Measurements from ENCODE around the gene TGFA. TPM values are rescaled to one million over a fixed set of nuclear protein-coding genes. Genes with fewer than 3 reads are reported as not detected.

Gene TGFA
- polyA plus RNA-seq, 1 donor (not counting 4 experiments of a cell fraction or from before 2014, with no cell fraction given) = 51.7 TPM

DNA sequence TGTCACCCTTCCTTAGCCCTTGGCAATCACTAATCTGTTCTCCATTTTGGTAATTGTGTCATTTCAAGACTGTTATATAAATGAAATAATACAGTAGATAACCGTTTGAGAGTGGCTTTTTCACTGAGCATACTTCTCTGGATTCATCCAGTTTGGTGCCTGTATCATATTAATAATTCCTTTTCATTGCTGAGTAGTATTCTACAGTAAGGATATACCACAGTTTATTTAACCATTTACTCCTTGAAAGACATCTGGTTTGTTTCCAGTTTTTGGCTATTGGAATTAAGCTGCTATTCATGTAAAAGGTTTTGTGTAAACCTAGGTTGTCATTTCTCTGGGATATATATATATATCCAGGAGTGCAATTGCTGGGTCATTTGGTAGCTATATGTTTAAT lies 44.6 kb upstream of the TGFA start:
- Histone ChIP-seq H3K4me2 (ENCODE audit: control insufficient read depth, extremely low read depth, insufficient read depth, low read depth, low read length) (no peak overlapping the region), H3K9me1 (ENCODE audit: control insufficient read depth, extremely low read depth, insufficient read depth, low read length) (no peaks in the 10 kb centered on the region)
- FAIRE-seq = no peak

GRCh38 chr2:70596739-70597138 lies 43.1 kb upstream of the TGFA start:
- peak overlapping the region in 1 of 3 experiments; percentile 38 for H3K4me3 ChIP-seq (ENCODE audit: control insufficient read depth in 2 of 3, extremely low read depth in 1 of 3, insufficient read depth in 2 of 3, low read depth in 1 of 3, low read length in 3 of 3)
- H4K20me1 ChIP-seq (ENCODE audit: control insufficient read depth, extremely low read depth, insufficient read depth, low read length) = no peaks in the 10 kb centered on the region
- H3K36me3 ChIP-seq (ENCODE audit: control insufficient read depth in 2 of 2, extremely low read depth in 1 of 2, insufficient read depth in 2 of 2, low read length in 2 of 2) = no peaks in the 10 kb centered on the region
- H3K9ac ChIP-seq (ENCODE audit: control insufficient read depth, extremely low read depth, insufficient read depth, low read length) = peak overlapping the region; percentile 60
- H2AFZ ChIP-seq (ENCODE audit: control insufficient read depth, low read length) = peak overlapping the region; percentile 2
- no peaks in the 10 kb centered on the region for H3K79me2 ChIP-seq (ENCODE audit: control insufficient read depth, insufficient read depth, low read length)
- DNase-seq (ENCODE audit: low read depth, low spot score) (no peak), FAIRE-seq (no peak)
- peak overlapping the region; percentile 87 for H3K4me2 ChIP-seq (ENCODE audit: control insufficient read depth, extremely low read depth, insufficient read depth, low read depth, low read length)
- H3K27ac ChIP-seq (ENCODE audit: control insufficient read depth, insufficient read depth, low read length) = peak overlapping the region; percentile 94
- no peaks in the 10 kb centered on the region for H3K9me1 ChIP-seq (ENCODE audit: control insufficient read depth, extremely low read depth, insufficient read depth, low read length)
- H3K4me1 ChIP-seq (ENCODE audit: control insufficient read depth, extremely low read depth, insufficient read depth, low read length) = peaks cover 22% of the 10 kb centered on the region
- no peak for TF ChIP-seq EZH2 (IDR thresholded peaks at IDR 0.05; ENCODE audit: low read length)
- TF ChIP-seq, protein P1, sequence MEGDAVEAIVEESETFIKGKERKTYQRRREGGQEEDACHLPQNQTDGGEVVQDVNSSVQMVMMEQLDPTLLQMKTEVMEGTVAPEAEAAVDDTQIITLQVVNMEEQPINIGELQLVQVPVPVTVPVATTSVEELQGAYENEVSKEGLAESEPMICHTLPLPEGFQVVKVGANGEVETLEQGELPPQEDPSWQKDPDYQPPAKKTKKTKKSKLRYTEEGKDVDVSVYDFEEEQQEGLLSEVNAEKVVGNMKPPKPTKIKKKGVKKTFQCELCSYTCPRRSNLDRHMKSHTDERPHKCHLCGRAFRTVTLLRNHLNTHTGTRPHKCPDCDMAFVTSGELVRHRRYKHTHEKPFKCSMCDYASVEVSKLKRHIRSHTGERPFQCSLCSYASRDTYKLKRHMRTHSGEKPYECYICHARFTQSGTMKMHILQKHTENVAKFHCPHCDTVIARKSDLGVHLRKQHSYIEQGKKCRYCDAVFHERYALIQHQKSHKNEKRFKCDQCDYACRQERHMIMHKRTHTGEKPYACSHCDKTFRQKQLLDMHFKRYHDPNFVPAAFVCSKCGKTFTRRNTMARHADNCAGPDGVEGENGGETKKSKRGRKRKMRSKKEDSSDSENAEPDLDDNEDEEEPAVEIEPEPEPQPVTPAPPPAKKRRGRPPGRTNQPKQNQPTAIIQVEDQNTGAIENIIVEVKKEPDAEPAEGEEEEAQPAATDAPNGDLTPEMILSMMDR (optimal IDR thresholded peaks at IDR 0.05 in 1 of 3, IDR thresholded peaks at IDR 0.05 in 1 of 3, conservative IDR thresholded peaks at IDR 0.05 in 1 of 3; ENCODE audit: extremely low read depth in 1 of 3, insufficient read depth in 2 of 3, low read length in 3 of 3) = no peak
- dilution Hi-C loops (cut with MboI; ENCODE audit: extremely low pct_ligation_motif_present, low sequenced_read_pairs) = no loop called here
- no peaks in the 10 kb centered on the region for H3K9me3 ChIP-seq (ENCODE audit: control insufficient read depth, low read depth, low read length)
- H3K27me3 ChIP-seq (ENCODE audit: control insufficient read depth, extremely low read depth, insufficient read depth, low read length) = no peaks in the 10 kb centered on the region

More for the DNA sequence above, 44.6 kb upstream of the TGFA start:
- H3K4me1 ChIP-seq (ENCODE audit: control insufficient read depth, extremely low read depth, insufficient read depth, low read length) = peaks cover 22% of the 10 kb centered on the region
- TF ChIP-seq, protein P1 (optimal IDR thresholded peaks at IDR 0.05 in 1 of 3, IDR thresholded peaks at IDR 0.05 in 1 of 3, conservative IDR thresholded peaks at IDR 0.05 in 1 of 3; ENCODE audit: extremely low read depth in 1 of 3, insufficient read depth in 2 of 3, low read length in 3 of 3) = no peak
- H3K9me3 ChIP-seq (ENCODE audit: control insufficient read depth, low read depth, low read length) = no peaks in the 10 kb centered on the region
- H3K27me3 ChIP-seq (ENCODE audit: control insufficient read depth, extremely low read depth, insufficient read depth, low read length) = no peaks in the 10 kb centered on the region
- no peaks in the 10 kb centered on the region for H3K79me2 ChIP-seq (ENCODE audit: control insufficient read depth, insufficient read depth, low read length)
- H3K4me3 ChIP-seq (ENCODE audit: control insufficient read depth in 2 of 3, extremely low read depth in 1 of 3, insufficient read depth in 2 of 3, low read depth in 1 of 3, low read length in 3 of 3) = no peak overlapping the region
- no peak overlapping the region for H3K27ac ChIP-seq (ENCODE audit: control insufficient read depth, insufficient read depth, low read length)
- H4K20me1 ChIP-seq (ENCODE audit: control insufficient read depth, extremely low read depth, insufficient read depth, low read length) = no peaks in the 10 kb centered on the region
- no peak overlapping the region for H2AFZ ChIP-seq (ENCODE audit: control insufficient read depth, low read length)
- H3K36me3 ChIP-seq (ENCODE audit: control insufficient read depth in 2 of 2, extremely low read depth in 1 of 2, insufficient read depth in 2 of 2, low read length in 2 of 2) = no peaks in the 10 kb centered on the region
- H3K9ac ChIP-seq (ENCODE audit: control insufficient read depth, extremely low read depth, insufficient read depth, low read length) = no peak overlapping the region
- DNase-seq (ENCODE audit: low read depth, low spot score) = no peak
- dilution Hi-C loops (cut with MboI; ENCODE audit: extremely low pct_ligation_motif_present, low sequenced_read_pairs) = no loop called here
